Stimulated activated CD8-positive, alpha-beta memory T cell treated with anti-CD3 and anti-CD28 coated beads, Interleukin-12 subunit alpha, Interleukin-12 subunit beta, amount 100 ng/mL, for 1 hour (primary cell): Measurements from ENCODE around the gene HAGHL.
"Not testable (repeated sequence)": the region's sequence is repeated elsewhere in the genome, so short reads cannot be mapped to it uniquely, and the experiment has no call there.

Source experiments
- DNase-seq: peaks from one replicate; pipeline ENCODE4 v3.0.0-alpha.2; 2020; ENCODE audit warnings: low read depth

HAGHL gene

DNA sequence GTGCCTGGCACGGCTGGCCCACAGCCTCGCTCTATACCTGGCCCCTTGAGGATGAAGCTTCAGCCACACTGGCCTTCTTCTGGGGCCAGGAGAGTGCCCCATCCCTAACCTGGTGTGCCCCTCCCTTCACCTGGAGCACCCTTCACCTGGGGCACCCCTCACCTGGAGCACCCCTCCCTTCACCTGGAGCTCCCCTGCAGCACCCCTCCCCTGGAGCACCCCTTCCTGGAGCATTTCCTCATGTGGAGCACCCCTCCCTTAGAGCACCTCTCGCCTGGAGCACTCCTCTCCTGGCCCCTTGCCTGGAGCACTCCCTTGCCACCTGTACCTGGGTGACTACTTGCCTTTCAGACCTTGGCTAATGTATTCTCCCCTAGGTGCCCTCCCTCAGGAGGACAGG is 18.9 kb upstream of the HAGHL start:
- no peak for DNase-seq

DNA sequence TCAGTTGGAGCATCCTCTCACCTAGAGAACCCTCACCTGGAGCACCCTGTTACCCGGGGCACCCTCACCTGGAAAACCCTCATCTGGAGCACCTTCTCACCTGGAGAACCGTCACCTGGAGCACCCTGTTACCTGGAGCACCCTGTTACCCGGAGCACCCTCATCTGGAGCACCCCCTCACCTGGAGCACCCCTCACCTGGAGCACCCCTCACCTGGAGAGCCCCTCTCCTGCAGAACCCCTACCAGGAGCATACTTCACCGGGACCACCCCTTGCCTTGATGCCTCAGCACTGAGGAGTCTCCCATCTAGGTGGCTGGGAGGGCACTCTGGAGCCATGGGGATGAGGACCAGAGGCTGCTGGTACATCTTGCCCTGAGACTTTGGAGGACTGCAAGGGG is 17.9 kb upstream of the HAGHL start:
- no peak for DNase-seq

DNA sequence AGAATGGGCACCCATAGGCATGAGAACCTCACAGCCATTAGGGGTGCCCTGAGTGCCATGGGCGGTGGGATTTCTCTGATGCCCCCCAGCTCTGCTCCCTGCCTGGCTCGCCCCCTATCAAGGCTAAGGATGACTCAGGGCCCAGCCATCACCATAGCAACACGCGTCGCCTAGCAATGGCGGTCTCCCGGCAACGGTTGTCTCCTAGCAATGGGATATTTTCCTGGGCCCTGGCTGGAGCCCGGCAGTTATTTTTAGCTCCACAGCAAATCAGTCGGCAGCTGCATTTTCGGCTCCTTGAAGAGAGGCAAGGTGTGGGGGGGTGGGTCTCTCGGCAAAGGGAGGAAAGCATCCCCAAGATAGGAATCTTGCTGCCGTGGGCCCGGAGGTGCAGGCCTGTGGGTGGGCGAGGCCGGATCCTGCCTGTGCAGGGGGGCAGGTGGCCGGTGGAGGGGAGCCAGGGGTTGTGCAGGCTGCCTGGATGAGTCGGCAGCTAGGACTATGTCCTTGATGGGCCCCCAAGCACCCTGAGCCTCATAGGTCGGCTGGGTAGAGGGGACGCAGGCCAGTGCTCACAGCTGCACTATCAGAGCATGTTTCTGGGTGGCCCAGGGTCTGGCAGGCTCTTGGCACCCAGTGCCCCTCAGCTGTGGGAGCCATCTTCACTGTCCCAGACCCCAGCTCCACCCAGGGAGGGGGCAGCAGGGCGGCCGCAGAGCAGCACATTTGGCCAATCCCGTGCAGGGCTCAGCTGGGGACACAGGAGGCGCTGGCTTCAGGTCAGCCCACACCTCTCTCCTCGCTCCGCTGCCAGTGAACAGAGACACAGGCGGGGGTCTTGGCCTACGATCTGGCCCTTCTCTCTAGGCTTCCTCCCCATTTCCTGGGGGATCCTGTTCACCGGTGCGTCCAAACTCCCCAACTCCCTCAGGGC is 17.1 kb upstream of the HAGHL start:
- DNase-seq, result no peak

DNA sequence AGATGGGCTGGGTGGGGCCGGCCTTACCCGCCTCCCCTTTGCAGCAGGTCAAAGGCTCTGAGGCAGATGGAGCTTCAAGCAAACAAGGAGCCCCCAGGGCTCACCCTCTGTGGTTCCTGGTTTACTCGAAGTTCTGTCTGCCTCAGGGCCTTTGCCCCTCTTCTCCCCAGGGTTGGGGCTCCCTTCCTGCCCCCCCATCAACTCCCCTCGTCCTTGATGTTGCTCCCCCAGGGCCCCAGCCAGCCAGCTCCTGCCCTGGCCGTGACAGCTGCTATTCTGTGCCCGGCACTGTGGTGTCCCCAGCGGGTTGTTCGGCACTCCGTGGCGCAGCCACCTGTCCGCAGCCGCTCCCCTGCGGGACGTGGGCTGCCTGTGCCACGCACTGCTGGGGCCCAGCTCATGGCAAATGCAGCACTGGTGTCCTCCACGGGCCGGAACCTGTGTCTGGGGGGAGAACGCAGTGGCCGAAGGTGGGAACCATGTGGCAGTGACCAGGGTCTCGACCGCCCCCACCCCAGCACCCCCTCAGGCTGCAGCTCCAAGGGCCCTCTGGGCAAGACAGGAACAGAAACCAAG is 16.3 kb upstream of the HAGHL start:
- no peak for DNase-seq

DNA sequence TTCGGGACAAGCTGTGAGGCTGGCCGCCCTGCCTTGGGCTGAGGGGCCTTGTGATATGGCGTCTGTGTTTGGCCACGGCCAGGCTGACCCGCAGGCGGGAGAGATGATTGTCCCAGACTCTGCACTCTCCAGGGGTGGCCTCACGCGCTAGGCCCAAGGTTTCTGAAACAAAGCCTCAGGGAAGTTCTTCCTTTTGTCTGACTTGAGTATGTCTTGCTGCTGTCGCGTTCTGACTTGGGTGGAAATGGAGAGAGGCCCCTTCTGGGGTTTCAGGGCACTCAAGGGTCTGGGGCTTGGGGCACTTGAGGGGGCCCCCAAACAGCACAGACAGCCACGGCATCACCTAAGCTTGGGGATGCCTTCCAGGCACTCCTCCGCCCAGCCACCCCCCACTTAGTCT is 15.8 kb upstream of the HAGHL start:
- DNase-seq, result no peak

DNA sequence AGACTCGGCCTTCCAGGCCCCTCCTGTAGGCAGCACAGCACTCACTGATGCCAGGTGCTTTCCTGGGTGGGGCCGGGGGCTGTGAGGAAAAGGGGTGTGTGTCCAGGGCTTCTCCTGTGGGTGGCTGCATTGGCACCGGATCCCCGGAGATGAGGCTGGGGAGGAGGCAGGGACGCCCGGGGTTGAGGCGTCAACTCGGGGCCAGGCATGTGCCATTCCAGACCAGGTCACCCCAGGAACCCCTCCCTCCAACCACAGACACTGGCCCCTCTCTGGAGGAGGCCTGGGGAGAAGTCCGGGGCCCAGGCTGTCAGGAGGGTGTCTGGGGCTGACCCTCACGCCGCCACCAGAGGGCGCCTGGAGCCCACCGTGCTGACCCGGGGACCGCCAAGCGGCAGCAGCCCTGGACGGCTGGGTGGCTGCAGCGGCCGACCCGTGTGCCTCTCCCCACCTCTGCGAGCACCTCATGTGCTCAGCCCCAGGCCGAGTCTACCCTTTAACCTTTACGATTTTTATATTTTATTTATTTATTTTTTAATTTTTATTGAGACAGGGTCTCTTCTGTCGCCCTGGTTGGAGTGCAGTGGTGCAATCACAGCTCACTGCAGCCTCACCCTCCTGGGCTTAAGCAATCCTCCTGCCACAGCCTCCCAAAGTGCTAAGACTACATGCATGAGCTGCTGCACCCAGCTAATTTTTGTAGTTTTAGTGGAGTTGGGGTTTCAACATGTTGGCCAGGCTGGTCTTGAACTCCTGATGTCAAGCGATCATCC is 15.2 kb upstream of the HAGHL start:
- DNase-seq, result peak; percentile 64

DNA sequence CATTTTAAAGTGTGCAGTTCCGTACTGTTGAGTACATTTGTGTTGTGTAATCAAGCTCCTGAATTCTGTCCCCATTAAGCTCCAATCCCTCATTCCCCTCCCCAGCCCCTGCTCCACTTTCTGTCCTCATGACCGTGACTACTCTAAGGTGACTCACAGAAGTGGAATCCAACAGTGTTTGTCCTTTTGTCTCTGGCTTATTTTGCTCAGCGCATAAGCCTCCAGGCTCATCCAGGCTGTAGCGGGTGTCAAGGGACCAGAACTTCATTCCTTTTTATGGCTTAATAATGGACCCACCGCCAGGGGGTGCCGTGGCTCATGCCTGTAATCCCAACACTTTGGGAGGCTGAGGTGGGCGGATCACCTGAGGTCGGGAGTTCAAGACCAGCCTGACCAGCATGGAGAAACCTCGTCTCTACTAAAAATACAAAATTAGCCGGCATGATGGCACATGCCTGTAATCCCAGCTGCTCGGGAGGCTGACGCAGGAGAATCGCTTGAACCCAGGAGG is 14.1 kb upstream of the HAGHL start:
- not testable (repeated sequence) for DNase-seq

DNA sequence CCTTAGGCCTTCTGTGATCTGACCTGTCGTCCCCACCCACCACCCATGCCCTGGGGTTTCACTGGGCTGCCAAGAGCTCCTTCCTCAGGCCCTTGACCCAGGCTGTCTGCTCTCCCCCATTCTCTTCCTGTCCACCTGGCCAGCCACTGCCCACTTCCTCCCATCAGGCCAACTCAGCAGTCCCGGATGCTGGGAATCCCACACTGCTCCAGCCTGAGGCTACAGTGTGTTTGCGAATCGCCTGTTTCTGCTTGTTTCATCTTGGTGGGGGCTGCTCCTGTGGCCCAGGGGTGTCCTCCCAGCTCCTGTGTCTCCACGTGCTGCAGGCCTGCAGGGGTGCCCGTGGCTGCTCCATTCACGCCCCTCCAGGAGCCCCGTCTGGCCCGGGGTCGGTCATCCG is 12.8 kb upstream of the HAGHL start:
- DNase-seq, result no peak

DNA sequence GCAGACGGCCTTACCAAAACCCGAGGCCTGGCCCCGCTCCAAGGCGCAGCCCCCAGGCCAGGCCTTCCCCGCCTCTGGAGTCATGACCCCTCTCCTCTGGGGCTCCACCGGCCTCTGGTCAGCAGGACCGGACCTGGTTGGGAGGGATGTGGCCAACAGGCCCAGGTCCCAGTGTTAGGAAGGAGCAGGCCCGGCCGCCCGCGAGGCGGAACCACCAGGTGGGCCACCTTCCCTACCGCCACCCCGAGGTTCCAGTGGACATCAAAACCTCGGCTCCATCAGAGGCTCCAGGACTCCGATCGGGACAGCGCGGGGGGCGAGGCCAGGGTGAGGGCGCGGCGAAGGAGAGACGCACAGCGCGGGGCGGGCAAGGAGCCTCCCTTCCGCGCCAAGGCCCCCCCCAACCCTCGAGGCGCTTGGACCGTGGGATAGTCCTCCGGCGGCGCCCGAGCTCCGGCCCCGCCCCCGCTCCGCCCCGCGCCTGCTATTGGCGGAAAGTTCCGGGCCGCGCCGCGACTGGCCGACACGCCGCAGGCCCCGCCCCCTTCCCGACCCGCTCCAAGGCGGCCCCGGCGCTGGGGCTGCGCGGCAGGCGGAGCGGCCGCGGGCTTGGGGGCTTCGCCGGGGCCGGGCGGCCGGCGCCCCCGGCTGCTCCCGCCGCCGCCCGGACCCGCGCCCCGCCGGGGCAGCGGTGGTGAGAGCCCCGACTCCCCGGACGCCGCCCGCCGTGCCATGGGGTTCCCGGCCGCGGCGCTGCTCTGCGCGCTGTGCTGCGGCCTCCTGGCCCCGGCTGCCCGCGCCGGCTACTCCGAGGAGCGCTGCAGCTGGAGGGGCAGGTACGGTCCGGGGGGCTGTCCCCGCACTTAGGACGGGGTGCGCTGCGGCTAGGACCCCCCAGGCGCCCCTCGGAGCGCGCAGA is 12.1 kb upstream of the HAGHL start, which contains the start of gene METRN:
TSS of gene METRN (plus strand) at position 561 of the 919 bp plus-strand sequence. CDS start at position 733, 172 bp downstream.
- peak; percentile 80 for DNase-seq

DNA sequence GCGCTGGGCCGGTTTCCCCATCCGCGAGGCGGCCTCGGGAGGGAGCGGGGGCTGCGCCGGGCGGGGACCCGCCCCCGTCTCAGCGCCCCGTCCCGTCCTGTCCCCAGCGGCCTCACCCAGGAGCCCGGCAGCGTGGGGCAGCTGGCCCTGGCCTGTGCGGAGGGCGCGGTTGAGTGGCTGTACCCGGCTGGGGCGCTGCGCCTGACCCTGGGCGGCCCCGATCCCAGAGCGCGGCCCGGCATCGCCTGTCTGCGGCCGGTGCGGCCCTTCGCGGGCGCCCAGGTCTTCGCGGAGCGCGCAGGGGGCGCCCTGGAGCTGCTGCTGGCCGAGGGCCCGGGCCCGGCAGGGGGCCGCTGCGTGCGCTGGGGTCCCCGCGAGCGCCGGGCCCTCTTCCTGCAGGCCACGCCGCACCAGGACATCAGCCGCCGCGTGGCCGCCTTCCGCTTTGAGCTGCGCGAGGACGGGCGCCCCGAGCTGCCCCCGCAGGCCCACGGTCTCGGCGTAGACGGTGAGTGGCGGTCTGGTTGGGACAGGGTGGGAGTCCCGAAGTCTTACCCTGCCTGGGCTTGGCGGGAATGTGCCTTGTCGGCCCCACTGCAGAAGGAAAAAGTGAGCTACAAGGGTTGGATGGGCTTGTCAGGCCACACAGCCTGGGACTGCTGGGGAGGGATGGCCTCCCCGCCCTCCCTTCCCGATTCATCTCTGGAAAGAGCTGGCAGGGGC is 11.3 kb upstream of the HAGHL start:
- DNase-seq, result no peak

DNA sequence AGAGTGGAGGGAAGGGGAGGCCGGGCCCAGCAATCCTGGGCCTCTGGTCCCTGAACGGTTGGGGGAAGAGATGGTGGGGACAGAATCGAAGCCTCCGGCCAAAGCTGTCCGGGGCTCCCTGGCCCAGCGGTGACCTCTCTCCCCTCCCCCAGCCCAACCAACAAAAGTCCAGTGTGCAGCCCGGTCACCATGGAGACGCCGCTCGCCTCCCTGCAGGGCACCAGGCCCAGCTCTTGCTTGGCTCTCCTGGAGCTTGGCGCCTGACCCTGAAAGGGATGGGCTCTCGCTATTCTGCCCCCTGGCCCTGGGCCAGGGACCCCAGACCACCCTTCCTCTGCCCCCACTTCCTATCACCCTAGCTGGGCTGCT is 10.7 kb upstream of the HAGHL start:
- DNase-seq, result no peak

DNA sequence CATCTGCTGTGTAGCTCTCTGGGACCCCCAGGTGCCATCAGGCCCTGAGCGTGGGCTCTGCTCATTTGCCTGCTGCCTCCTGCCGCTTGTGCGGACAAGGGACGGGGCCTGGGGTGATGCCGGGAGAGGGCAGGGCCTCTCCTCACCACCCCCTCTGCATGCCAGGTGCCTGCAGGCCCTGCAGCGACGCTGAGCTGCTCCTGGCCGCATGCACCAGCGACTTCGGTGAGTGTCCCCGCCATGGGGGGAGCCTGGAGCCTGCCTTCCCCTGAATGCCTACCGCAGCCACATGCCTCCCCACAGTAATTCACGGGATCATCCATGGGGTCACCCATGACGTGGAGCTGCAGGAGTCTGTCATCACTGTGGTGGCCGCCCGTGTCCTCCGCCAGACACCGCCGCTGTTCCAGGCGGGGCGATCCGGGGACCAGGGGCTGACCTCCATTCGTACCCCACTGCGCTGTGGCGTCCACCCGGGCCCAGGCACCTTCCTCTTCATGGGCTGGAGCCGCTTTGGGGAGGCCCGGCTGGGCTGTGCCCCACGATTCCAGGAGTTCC is 10.1 kb upstream of the HAGHL start:
- no peak for DNase-seq

DNA sequence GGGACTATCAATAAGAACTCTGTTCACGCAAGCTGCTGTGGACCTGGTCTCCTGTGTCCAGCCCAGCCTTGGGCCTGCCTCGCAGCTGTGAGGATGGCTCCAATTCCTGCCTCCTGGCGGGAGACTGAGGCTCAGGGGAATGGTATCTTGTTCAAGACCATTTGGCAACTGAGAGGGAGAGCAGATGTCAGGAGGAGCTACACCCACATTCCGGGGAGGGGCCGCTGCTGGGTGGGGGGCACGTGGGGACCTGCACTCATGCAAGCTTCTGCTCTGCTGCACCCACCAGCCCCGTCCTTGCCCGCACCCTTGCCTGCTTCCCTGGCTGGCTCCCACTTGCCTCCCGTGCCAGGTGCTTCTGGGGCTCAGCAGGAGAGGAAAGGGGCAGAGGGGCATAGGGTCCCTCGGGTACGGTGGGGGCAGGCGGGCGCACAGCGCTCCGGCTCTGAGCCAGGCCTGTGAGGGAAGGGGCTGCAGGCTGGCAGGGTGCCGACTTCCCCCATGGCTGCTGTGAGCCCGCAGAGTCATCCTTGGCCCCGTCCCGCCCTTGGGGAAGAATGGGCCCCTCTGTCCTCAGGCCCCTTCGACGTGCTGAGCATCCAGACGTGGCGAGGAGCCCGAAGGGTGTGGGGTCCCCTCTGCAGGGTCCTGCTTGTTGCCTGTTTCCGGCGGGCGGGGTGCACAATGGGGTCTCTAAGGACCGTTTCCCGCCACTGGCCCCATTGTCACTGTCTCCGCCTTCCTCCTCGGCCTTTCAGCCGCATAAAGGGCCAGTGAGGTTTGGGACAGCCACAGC is 9.3 kb upstream of the HAGHL start:
- no peak for DNase-seq

DNA sequence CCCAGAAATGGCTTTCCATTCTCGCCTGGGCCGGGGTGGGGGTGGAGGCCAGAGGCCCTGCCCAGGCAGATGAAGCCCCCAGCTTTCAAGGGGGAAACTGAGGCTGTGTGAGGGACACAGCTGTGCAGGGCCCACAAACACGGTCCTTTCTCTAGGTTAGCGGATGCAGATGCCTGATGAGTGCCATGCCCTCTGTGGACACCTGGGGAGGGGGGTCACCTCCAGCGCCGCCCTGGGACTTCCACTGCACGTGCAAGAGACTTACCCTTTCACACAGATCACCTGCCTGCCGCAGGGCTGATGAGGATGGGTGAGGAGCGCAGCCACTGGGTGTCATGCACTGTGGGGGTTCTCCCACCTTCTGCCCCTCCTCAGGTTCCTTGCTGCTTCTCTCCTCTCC is 8.5 kb upstream of the HAGHL start:
- DNase-seq, result no peak

DNA sequence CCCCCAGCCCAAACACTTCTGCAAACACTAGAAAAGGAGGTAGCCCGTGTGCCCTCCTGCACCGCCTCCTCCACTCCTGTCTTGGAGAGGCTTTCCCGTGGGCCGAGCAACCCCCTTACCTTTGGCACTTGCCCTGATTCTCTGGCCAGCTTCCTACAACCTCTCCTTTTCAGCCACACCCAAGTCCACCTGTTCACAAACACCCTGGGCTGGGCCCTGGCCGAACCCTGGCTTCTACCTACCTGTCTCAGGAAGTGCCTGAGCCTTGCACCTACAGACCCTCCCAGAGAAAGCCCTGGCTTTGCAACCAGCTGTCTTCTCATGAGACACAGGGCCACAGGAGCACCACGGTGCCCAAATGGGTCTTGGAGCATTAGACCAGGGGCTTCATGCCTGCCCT is 8.0 kb upstream of the HAGHL start:
- DNase-seq, result no peak

DNA sequence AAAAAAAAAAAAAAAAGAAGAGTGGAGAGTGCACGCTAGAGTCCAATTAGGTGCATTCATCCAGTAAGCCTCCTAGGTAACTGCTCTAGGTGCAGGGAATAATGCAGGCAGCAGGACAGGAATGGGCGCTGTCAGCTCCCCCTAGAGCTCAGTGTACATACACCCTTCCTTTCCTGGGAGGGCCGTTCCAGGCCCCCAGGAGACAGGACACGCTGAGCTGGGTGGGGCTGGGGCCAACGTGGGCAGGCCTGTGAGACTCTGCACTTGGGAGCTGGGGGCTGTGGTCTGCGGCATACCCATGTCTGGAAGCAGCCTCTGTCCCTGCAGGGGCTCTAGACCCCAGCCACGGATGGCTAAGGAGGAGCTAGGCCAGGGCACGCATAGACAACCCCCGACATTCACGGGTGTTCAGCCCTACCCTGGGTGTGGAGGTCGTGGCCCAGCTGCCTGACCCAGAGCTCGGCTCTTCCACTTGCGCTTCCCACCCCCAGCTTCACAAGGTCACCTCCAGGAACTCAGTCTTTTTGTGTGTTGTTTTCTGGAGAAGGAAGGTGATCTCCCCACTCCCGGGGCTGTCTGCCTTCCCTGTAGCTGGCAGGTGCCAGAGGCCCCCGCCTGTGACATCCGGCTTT is 7.0 kb upstream of the HAGHL start:
- no peak for DNase-seq

DNA sequence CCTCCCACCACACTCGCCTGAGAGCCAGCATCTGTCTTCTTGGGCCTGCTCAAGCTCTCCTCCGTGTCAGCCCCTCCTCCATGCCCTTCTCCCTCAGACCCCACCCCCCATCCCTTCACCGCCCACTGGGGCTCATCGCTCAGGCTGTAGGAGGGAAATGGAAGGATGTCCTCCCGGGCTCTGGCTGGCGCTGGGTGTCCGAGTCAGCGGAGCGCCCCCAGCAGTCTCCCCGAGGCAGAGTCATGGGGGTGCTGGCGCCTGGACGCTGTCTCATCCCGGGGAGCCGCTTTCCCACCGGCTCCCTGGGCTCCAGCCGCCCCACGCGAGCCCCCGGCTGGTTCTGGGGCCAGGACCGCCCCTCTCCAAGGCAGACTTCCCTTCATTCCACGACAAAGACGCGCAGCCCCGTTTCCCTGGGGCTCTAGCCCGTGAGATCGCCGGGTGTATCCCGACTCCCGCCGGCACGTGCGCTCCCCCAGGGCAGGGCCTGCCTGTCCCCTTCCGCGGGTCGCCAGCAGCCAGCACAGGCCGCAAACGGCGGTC is 6.4 kb upstream of the HAGHL start:
- DNase-seq, result no peak

DNA sequence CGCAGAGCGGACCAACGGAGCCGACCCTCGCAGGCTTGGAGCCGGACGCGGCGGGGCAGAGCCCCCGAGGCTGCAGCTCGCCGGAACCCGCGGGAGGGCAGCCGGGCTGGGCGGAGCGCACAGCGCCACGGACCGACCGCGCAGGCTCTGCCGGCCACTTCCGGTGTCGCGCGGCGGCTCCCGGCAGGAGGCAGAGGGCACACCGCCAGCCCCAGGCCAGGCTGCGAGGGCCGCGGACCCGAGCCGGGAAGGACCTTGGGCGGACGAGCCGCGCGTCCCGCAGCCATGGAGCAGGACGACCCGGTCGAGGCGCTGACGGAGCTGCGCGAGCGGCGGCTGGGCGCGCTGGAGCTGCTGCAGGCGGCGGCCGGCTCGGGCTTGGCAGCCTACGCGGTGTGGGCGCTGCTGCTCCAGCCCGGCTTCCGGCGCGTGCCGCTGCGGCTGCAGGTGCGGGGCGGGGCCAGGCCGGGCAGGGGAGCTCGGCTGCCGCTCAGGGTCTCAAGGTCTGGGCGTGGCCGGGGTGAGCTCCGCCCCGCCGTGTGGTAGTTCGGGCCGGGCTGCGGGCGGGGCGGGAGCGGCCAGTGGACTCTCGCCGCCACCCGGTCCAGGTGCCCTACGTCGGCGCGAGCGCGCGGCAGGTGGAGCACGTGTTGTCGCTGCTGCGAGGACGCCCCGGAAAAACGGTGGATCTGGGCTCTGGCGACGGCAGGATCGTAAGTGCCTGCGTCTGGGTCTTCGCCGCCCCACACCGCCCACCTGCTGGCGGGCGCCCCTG is 5.7 kb upstream of the HAGHL start, which contains the start of gene ANTKMT:
TSS of gene ANTKMT (plus strand) at position 157 of the 775 bp plus-strand sequence. CDS start at position 286, 129 bp downstream.
- no peak for DNase-seq
